ENCODE results near the gene SSBP3. TPM values are rescaled to one million over a fixed set of nuclear protein-coding genes. Genes with fewer than 3 reads are reported as not detected.

Gene SSBP3
- total and polyA plus RNA-seq, 2 experiments from 2014 or later: 47.4 to 68.6 TPM

- TF ChIP-seq CREB1 (CRISPR knock-in tag; IDR thresholded peaks at IDR 0.05; ENCODE audit: low read depth) (no peak), JUNB (IDR thresholded peaks at IDR 0.05; ENCODE audit: unreplicated experiment) (no peak), CTCF (conservative IDR thresholded peaks at IDR 0.05; ENCODE audit: low read depth in 2 of 2) (no peak), EZH2 (IDR thresholded peaks at IDR 0.05; ENCODE audit: low read depth, unreplicated experiment) (no peak), ZNF462 (CRISPR knock-in tag; IDR thresholded peaks at IDR 0.05) (no peak), EZH2phosphoT487 (IDR thresholded peaks at IDR 0.05; ENCODE audit: unreplicated experiment) (no peak)
- H3K4me1 ChIP-seq (ENCODE audit: insufficient read depth): peaks cover 11% of the 10 kb centered on the region
- H3K27ac ChIP-seq (ENCODE audit: low read depth): no peak overlapping the region
- Mint-ChIP-seq H3K4me1 (peaks cover 21% of the 10 kb centered on the region), H3K36me3 (ENCODE audit: low read depth) (peaks cover 15% of the 10 kb centered on the region; the same call in 2 of the 3 replicates), H3K27ac (peak overlapping the region; percentile 45), H3K9me3 (no peaks in the 10 kb centered on the region), H3K27me3 (ENCODE audit: insufficient read depth, low read depth, poor library complexity) (peaks cover 11% of the 10 kb centered on the region), H3K4me3 (no peak overlapping the region)
- no peaks in the 10 kb centered on the region for H3K9me2 ChIP-seq (ENCODE audit: insufficient read depth)
- H3K4me3 ChIP-seq: no peak overlapping the region
- H4K20me1 ChIP-seq (replicated peaks; ENCODE audit: insufficient read depth): peaks cover 3% of the 10 kb centered on the region; the same call in 1 of the 2 replicates
- no peaks in the 10 kb centered on the region for H3K27me3 ChIP-seq (ENCODE audit: insufficient read depth)
- no peak overlapping the region for H2AFZ ChIP-seq
- H3K4me2 ChIP-seq: no peak overlapping the region
- ATAC-seq (no peak), DNase-seq (ENCODE audit: low spot score) (no peak)
- H3K79me2 ChIP-seq (replicated peaks; ENCODE audit: insufficient read depth): peaks cover 11% of the 10 kb centered on the region
- peaks cover 3% of the 10 kb centered on the region; the same call in 1 of the 2 replicates for H3K36me3 ChIP-seq (ENCODE audit: insufficient read depth)
- no peaks in the 10 kb centered on the region for H3F3A ChIP-seq (replicated peaks; ENCODE audit: low read depth)
Measured at GRCh38 chr1:54252371-54252936, 153.7 kb downstream of the SSBP3 start.
